ENCODE measurements around the gene COPG2. TPM values are rescaled to one million over a fixed set of nuclear protein-coding genes. Genes with fewer than 3 reads are reported as not detected.

COPG2 gene
- total and polyA plus RNA-seq, 2 of the 13 experiments (the other 11 are each of a cell fraction or from before 2014, with no cell fraction given) = 14.1 to 17.7 TPM

DNA sequence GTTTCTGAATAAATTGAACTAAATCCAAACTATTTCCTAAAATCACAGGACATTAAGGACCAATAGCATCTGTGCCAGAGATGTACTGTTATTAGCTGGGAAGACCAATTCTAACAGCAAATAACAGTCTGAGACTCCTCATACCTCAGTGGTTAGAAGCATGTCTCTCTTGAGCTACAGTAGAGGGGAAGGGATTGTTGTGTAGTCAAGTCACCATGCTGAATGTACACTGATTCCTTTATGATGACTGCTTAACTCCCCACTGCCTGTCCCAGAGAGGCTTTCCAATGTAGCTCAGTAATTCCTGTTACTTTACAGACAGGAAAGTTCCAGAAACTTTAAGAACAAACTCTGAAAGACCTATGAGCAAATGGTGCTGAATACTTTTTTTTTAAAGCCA lies 162.8 kb downstream of the COPG2 start:
- ChIA-PET POLR2A (no interaction called here), CTCF (ENCODE audit: low intra/inter-chr PET ratio, low total read pairs) (no interaction called here)
- no peaks in the 10 kb centered on the region for H3K27me3 ChIP-seq (ENCODE audit: control insufficient read depth in 1 of 2, insufficient read depth in 2 of 2, low read length in 2 of 2)
- FAIRE-seq = no peak
- no peak for DNase-seq (ENCODE audit: low spot score)
- H3K9me3 ChIP-seq (ENCODE audit: low read length) = no peaks in the 10 kb centered on the region
- H3K4me2 ChIP-seq (ENCODE audit: low read depth, low read length) = no peak overlapping the region
- BruUV-seq (replicated peaks) = TSS peak; percentile 27
- in situ Hi-C loops (cut with HindIII; ENCODE audit: extremely low pct_ligation_motif_present, low pct_unique_long_range_greater_than_20kb) (no loop called here), intact Hi-C loops (cut with micrococcal nuclease; ENCODE audit: unreplicated experiment) (no loop called here)
- no peak overlapping the region for H3K4me3 ChIP-seq (replicated peaks in 1 of 3; ENCODE audit: insufficient read depth in 1 of 3, low read depth in 2 of 3, low read length in 3 of 3)
- peaks cover 5 to 24% of the 10 kb centered on the region in 2 experiments for H3K36me3 ChIP-seq (replicated peaks in 1 of 2; ENCODE audit: control insufficient read depth in 1 of 2, insufficient read depth in 2 of 2, low read length in 2 of 2)
- H3K27ac ChIP-seq (ENCODE audit: extremely low read length, insufficient read depth, low read length) = no peak overlapping the region
- H3K4me1 ChIP-seq (ENCODE audit: insufficient read depth, low read length) = no peaks in the 10 kb centered on the region
- no peaks in the 10 kb centered on the region for H4K20me1 ChIP-seq (ENCODE audit: insufficient read depth, low read length)
- ATAC-seq = no peak
- no peak overlapping the region for H2AFZ ChIP-seq (ENCODE audit: low read length)
- no peak overlapping the region for H3K9ac ChIP-seq (ENCODE audit: insufficient read depth, low read depth, low read length)
- no peaks in the 10 kb centered on the region for H3K79me2 ChIP-seq (ENCODE audit: insufficient read depth, low read length)
- TF ChIP-seq MYNN (CRISPR knock-in tag; IDR thresholded peaks at IDR 0.05; ENCODE audit: low read depth) (no peak), TOE1 (CRISPR knock-in tag; IDR thresholded peaks at IDR 0.05) (no peak), HIVEP1 (CRISPR knock-in tag; IDR thresholded peaks at IDR 0.05) (no peak), ZNF557 (CRISPR knock-in tag; IDR thresholded peaks at IDR 0.05) (no peak), ZNF792 (CRISPR knock-in tag; IDR thresholded peaks at IDR 0.05) (no peak), ZNF253 (CRISPR knock-in tag; IDR thresholded peaks at IDR 0.05; ENCODE audit: borderline replicate concordance) (no peak), ATF1 (CRISPR knock-in tag; IDR thresholded peaks at IDR 0.05) (no peak), ETS1 (CRISPR knock-in tag; IDR thresholded peaks at IDR 0.05) (no peak), AKNA (CRISPR knock-in tag; IDR thresholded peaks at IDR 0.05; ENCODE audit: borderline replicate concordance) (no peak), GLI4 (CRISPR knock-in tag; IDR thresholded peaks at IDR 0.05; ENCODE audit: borderline replicate concordance) (no peak), ZBTB25 (CRISPR knock-in tag; IDR thresholded peaks at IDR 0.05) (no peak), NONO (IDR thresholded peaks at IDR 0.05) (no peak), NONO (CRISPR knock-in tag; conservative IDR thresholded peaks at IDR 0.05) (no peak), ZNF251 (CRISPR knock-in tag; IDR thresholded peaks at IDR 0.05) (no peak)
- TF ChIP-seq, protein P1, sequence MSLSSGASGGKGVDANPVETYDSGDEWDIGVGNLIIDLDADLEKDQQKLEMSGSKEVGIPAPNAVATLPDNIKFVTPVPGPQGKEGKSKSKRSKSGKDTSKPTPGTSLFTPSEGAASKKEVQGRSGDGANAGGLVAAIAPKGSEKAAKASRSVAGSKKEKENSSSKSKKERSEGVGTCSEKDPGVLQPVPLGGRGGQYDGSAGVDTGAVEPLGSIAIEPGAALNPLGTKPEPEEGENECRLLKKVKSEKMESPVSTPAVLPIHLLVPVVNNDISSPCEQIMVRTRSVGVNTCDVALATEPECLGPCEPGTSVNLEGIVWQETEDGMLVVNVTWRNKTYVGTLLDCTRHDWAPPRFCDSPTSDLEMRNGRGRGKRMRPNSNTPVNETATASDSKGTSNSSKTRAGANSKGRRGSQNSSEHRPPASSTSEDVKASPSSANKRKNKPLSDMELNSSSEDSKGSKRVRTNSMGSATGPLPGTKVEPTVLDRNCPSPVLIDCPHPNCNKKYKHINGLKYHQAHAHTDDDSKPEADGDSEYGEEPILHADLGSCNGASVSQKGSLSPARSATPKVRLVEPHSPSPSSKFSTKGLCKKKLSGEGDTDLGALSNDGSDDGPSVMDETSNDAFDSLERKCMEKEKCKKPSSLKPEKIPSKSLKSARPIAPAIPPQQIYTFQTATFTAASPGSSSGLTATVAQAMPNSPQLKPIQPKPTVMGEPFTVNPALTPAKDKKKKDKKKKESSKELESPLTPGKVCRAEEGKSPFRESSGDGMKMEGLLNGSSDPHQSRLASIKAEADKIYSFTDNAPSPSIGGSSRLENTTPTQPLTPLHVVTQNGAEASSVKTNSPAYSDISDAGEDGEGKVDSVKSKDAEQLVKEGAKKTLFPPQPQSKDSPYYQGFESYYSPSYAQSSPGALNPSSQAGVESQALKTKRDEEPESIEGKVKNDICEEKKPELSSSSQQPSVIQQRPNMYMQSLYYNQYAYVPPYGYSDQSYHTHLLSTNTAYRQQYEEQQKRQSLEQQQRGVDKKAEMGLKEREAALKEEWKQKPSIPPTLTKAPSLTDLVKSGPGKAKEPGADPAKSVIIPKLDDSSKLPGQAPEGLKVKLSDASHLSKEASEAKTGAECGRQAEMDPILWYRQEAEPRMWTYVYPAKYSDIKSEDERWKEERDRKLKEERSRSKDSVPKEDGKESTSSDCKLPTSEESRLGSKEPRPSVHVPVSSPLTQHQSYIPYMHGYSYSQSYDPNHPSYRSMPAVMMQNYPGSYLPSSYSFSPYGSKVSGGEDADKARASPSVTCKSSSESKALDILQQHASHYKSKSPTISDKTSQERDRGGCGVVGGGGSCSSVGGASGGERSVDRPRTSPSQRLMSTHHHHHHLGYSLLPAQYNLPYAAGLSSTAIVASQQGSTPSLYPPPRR (CRISPR knock-in tag; IDR thresholded peaks at IDR 0.05; ENCODE audit: borderline replicate concordance) = no peak
